BE2C (cell line): ENCODE data around the gene LRP5.

Experiments
- DNase-seq: peaks from one replicate; pipeline ENCODE4 v3.0.0-alpha.2; 2020
- H3K27me3 ChIP-seq: fragments of 250-450 bp; sonication (Bioruptor Pico); 2 replicates; pipeline ENCODE4 v1.5.1; 2020; ENCODE audit warnings: mild to moderate bottlenecking
- H3K36me3 ChIP-seq: fragments of 250-450 bp; sonication (Bioruptor Pico); 2 replicates; pipeline ENCODE4 v1.5.1; 2020; ENCODE audit warnings: mild to moderate bottlenecking
- H3K4me1 ChIP-seq: fragments of 250-450 bp; sonication (Bioruptor Pico); 2 replicates; pipeline ENCODE4 v1.5.1; 2020
- H3K4me3 ChIP-seq: 2 replicates; pipeline ENCODE4 v1.5.1; 2011; ENCODE audit warnings: low read depth, low read length
- H3K9me3 ChIP-seq: fragments of 250-450 bp; sonication (Bioruptor Pico); 2 replicates; pipeline ENCODE4 v1.5.1; 2020
- CTCF ChIP-seq: IDR thresholded peaks from 2 replicates; pipeline ENCODE4 v1.5.1; 2012; ENCODE audit warnings: mild to moderate bottlenecking, low read depth, low read length

Gene LRP5

GRCh38 chr11:68480852-68481510, 168.6 kb downstream of the LRP5 start:
- H3K4me1 ChIP-seq: no peaks in the 10 kb centered on the region
- no peaks in the 10 kb centered on the region for H3K27me3 ChIP-seq
- peaks cover 7% of the 10 kb centered on the region for H3K9me3 ChIP-seq
- H3K36me3 ChIP-seq: peaks cover 24% of the 10 kb centered on the region
- no peak overlapping the region for H3K4me3 ChIP-seq
- no peak for TF ChIP-seq CTCF
- no peak for DNase-seq

GRCh38 chr11:68481579-68482240, 169.3 kb downstream of the LRP5 start:
- H3K4me1 ChIP-seq: no peaks in the 10 kb centered on the region

GRCh38 chr11:68488623-68489022, 176.2 kb downstream of the LRP5 start:
- TF ChIP-seq CTCF: no peak
- H3K4me1 ChIP-seq: no peaks in the 10 kb centered on the region
- 0 out of 2 replicates have a peak, but pooled peaks cover 3% of the 10 kb centered on the region for H3K9me3 ChIP-seq
- H3K4me3 ChIP-seq: no peak overlapping the region
- H3K27me3 ChIP-seq: no peaks in the 10 kb centered on the region
- 0 out of 2 replicates have a peak, but pooled peaks cover 3% of the 10 kb centered on the region for H3K36me3 ChIP-seq
- no peak for DNase-seq

More at GRCh38 chr11:68481579-68482240, 169.3 kb downstream of the LRP5 start:
- Histone ChIP-seq H3K9me3 (peaks cover 7% of the 10 kb centered on the region), H3K36me3 (peaks cover 24% of the 10 kb centered on the region), H3K4me3 (no peak overlapping the region), H3K27me3 (no peaks in the 10 kb centered on the region)
- TF ChIP-seq CTCF: no peak
- DNase-seq: no peak

- no peak for TF ChIP-seq CTCF
- Histone ChIP-seq H3K36me3 (no peaks in the 10 kb centered on the region), H3K9me3 (no peaks in the 10 kb centered on the region), H3K27me3 (no peaks in the 10 kb centered on the region), H3K4me1 (no peaks in the 10 kb centered on the region), H3K4me3 (no peak overlapping the region)
- no peak for DNase-seq
Observed at GRCh38 chr11:68495220-68495729, 182.9 kb downstream of the LRP5 start.

- Histone ChIP-seq H3K4me3 (no peak overlapping the region), H3K4me1 (no peaks in the 10 kb centered on the region), H3K27me3 (no peaks in the 10 kb centered on the region), H3K36me3 (no peaks in the 10 kb centered on the region), H3K9me3 (no peaks in the 10 kb centered on the region)
- DNase-seq: no peak
- TF ChIP-seq CTCF: no peak
Observed at GRCh38 chr11:68495872-68496271, 183.5 kb downstream of the LRP5 start.

GRCh38 chr11:68497761-68498160, 185.4 kb downstream of the LRP5 start:
- H3K9me3 ChIP-seq: no peaks in the 10 kb centered on the region
- no peaks in the 10 kb centered on the region for H3K4me1 ChIP-seq
- no peak overlapping the region for H3K4me3 ChIP-seq
- H3K36me3 ChIP-seq: no peaks in the 10 kb centered on the region
- no peaks in the 10 kb centered on the region for H3K27me3 ChIP-seq
- DNase-seq: no peak
- TF ChIP-seq CTCF: no peak
